SK-N-SH (cell line): ENCODE results near the gene SHANK1. TPM values are rescaled to one million over a fixed set of nuclear protein-coding genes. Genes with fewer than 3 reads are reported as not detected.

ENCODE experiments used
- CTCF ChIA-PET: fragments of 300-600, 350-600 bp; formaldehyde crosslinking; extraction: SDS; loops from one replicate; lab custom pipeline; 2021; lab: Yijun Ruan, JAX
- POLR2A ChIA-PET: fragments of 350-600 bp; sonication (Branson Sonifier 250); formaldehyde crosslinking; extraction: SDS; loops from one replicate; lab custom pipeline; 2020; ENCODE audit warnings: antibody characterized with exemption, inconsistent platforms; lab: Yijun Ruan, JAX
- DNase-seq: peaks from one replicate; pipeline ENCODE4 v3.0.0; 2012
- H2AFZ ChIP-seq: fragments of 200-600 bp; sonication (generic); 2 replicates; pipeline ENCODE4 v1.8.1; 2016; ENCODE audit warnings: antibody characterized with exemption, mild to moderate bottlenecking, low read depth
- H3F3A ChIP-seq: fragments of 200-600 bp; sonication (generic); replicated peaks from 2 replicates; pipeline ENCODE3; 2016; ENCODE audit warnings: antibody characterized with exemption, mild to moderate bottlenecking; ENCODE audit not compliant: insufficient read depth
- H3K27ac ChIP-seq, 2 experiments: fragments of 200-500 bp in 1 of 2; fragments of 200-600 bp in 1 of 2; sonication (Bioruptor generic) in 1 of 2; sonication (generic), shearing (Covaris generic) in 1 of 2; 2 replicates each; pipeline versions ENCODE4 v1.5.1 to v1.6.1; 2014 to 2016; ENCODE audit warnings: low read depth in 2 of 2, inconsistent platforms in 1 of 2, low read length in 1 of 2, mild to moderate bottlenecking in 1 of 2, mixed read lengths in 1 of 2
- H3K27me3 ChIP-seq: fragments of 200-600 bp; sonication (generic), shearing (Covaris generic); 2 replicates; pipeline ENCODE4 v1.6.1; 2016; ENCODE audit warnings: mixed run types; ENCODE audit not compliant: insufficient read depth
- H3K36me3 ChIP-seq, 2 experiments: fragments of 200-500 bp in 1 of 2; fragments of 200-600 bp in 1 of 2; sonication (Bioruptor generic) in 1 of 2; sonication (generic) in 1 of 2; replicated peaks in 1 of 2; 2 replicates each; pipeline versions ENCODE3 to v1.5.1; 2014 to 2016; ENCODE audit warnings: low read length in 1 of 2, mild to moderate bottlenecking in 1 of 2; ENCODE audit not compliant: insufficient read depth in 2 of 2, control insufficient read depth in 1 of 2
- H3K4me1 ChIP-seq, 2 experiments: fragments of 200-500 bp in 1 of 2; fragments of 200-600 bp in 1 of 2; sonication (Bioruptor generic) in 1 of 2; sonication (generic), shearing (Covaris generic) in 1 of 2; 2 replicates each; pipeline versions ENCODE4 v1.5.1 to v1.6.1; 2014 to 2016; ENCODE audit warnings: low read depth in 1 of 2, low read length in 1 of 2, mixed run types in 1 of 2; ENCODE audit not compliant: insufficient read depth in 2 of 2, control insufficient read depth in 1 of 2
- H3K4me2 ChIP-seq: fragments of 200-600 bp; sonication (generic), shearing (Covaris generic); 2 replicates; pipeline ENCODE4 v1.6.1; 2017; ENCODE audit warnings: mixed run types
- H3K4me3 ChIP-seq, 2 experiments: fragments of 200-500 bp in 1 of 2; fragments of 200-600 bp in 1 of 2; sonication (Bioruptor generic) in 1 of 2; sonication (generic), shearing (Covaris generic) in 1 of 2; 2 replicates each; pipeline versions ENCODE4 v1.5.1 to v1.8.1; 2014 to 2016; ENCODE audit warnings: low read depth in 2 of 2, inconsistent platforms in 1 of 2, low read length in 1 of 2, mild to moderate bottlenecking in 1 of 2, mixed read lengths in 1 of 2, moderate library complexity in 1 of 2
- H3K79me2 ChIP-seq: fragments of 200-600 bp; sonication (generic); 2 replicates; pipeline ENCODE4 v1.8.1; 2017; ENCODE audit warnings: mild to moderate bottlenecking; ENCODE audit not compliant: insufficient read depth
- H3K9ac ChIP-seq: fragments of 200-600 bp; sonication (generic); 2 replicates; pipeline ENCODE4 v1.6.1; 2017; ENCODE audit warnings: mixed run types
- H3K9me2 ChIP-seq: fragments of 200-600 bp; sonication (generic); 2 replicates; pipeline ENCODE4 v1.6.1; 2017; ENCODE audit warnings: mixed run types
- H3K9me3 ChIP-seq: fragments of 200-600 bp; sonication (generic); 2 replicates; pipeline ENCODE4 v1.6.1; 2017; ENCODE audit warnings: mixed run types, mild to moderate bottlenecking, moderate library complexity
- H4K20me1 ChIP-seq: fragments of 200-600 bp; sonication (generic); 2 replicates; pipeline ENCODE4 v1.6.1; 2017; ENCODE audit warnings: mild to moderate bottlenecking, mixed run types; ENCODE audit not compliant: insufficient read depth
- CHD2 ChIP-seq: fragments of 150-350 bp; IDR thresholded peaks from 2 replicates; pipeline ENCODE4 v1.6.1; 2018; ENCODE audit warnings: low read length; ENCODE audit not compliant: partially characterized antibody
- CTCF ChIP-seq: fragments of 200-600 bp; sonication (generic); IDR thresholded peaks from 2 replicates; pipeline ENCODE4 v1.6.1; 2017; ENCODE audit warnings: antibody characterized with exemption, mild to moderate bottlenecking, moderate library complexity
- EZH2phosphoT487 ChIP-seq: fragments of 200-600 bp; sonication (generic); IDR thresholded peaks from 2 replicates; pipeline ENCODE4 v1.6.1; 2017; ENCODE audit warnings: low read depth, mixed run types, mild to moderate bottlenecking, antibody characterized with exemption, moderate library complexity, borderline replicate concordance
- IRF3 ChIP-seq: fragments of 150-350 bp; IDR thresholded peaks from 2 replicates; pipeline ENCODE4 v1.6.1; 2016; ENCODE audit warnings: mild to moderate bottlenecking, low read depth, low read length
- JUND ChIP-seq: IDR thresholded peaks from 2 replicates; pipeline ENCODE4 v1.4.0; 2012
- NFIC ChIP-seq: IDR thresholded peaks from 2 replicates; pipeline ENCODE4 v1.4.0; 2012; ENCODE audit warnings: borderline replicate concordance
- POLR2AphosphoS5 ChIP-seq: IDR thresholded peaks from 2 replicates; pipeline ENCODE4 v1.6.1; 2012; ENCODE audit warnings: low read depth, low read length
- SMC3 ChIP-seq: IDR thresholded peaks from 2 replicates; pipeline ENCODE4 v1.6.1; 2012; ENCODE audit warnings: low read depth, low read length, improper control_type of control experiment
- TCF12 ChIP-seq: IDR thresholded peaks from 2 replicates; pipeline ENCODE4 v1.4.0; 2012
- TEAD4 ChIP-seq: IDR thresholded peaks from 2 replicates; pipeline ENCODE4 v1.4.0; 2012; ENCODE audit warnings: mild to moderate bottlenecking, borderline replicate concordance; ENCODE audit not compliant: insufficient read depth
- WGBS: methylation state at CpG from one replicate; pipeline ENCODE4 v1.1.6; 2017; ENCODE audit warnings: low lambda C conversion rate; 5-methylcytosine and 5-hydroxymethylcytosine counted together
- polyA plus RNA-seq, 3 experiments: library from polyadenylated mRNA; depleted of rRNA; stranded (reverse); fragments of >200 nt; gene quantifications; 2 replicates each; pipeline ENCODE4 v1.2.3, GENCODE V29; 2012

SHANK1 gene
- polyA plus RNA-seq, 1 of the 3 experiments (the other 2 are of a cell fraction), result 0.28 TPM

- POLR2A ChIA-PET, result no interaction called here
- Histone ChIP-seq H3F3A (no peaks in the 10 kb centered on the region), H3K9ac (no peak overlapping the region), H3K4me2 (no peak overlapping the region), H4K20me1 (no peaks in the 10 kb centered on the region), H3K4me3 (no peak overlapping the region), H3K79me2 (no peaks in the 10 kb centered on the region), H3K27me3 (no peaks in the 10 kb centered on the region), H3K36me3 (no peaks in the 10 kb centered on the region), H3K9me2 (no peaks in the 10 kb centered on the region), H2AFZ (no peak overlapping the region), H3K9me3 (no peaks in the 10 kb centered on the region), H3K27ac (no peak overlapping the region), H3K4me1 (no peaks in the 10 kb centered on the region)
- no peak for TF ChIP-seq NFIC
- DNase-seq, result no peak
- WGBS, result 58% methylated on average over 12 of the region's 12 CpGs
- CTCF ChIA-PET, result no interaction called here
Measured at GRCh38 chr19:50708179-50708879, 11.3 kb downstream of the SHANK1 start.

- Histone ChIP-seq H3K4me2 (no peak overlapping the region), H3K79me2 (no peaks in the 10 kb centered on the region), H3K4me1 (no peaks in the 10 kb centered on the region), H3K4me3 (no peak overlapping the region), H3K27ac (no peak overlapping the region), H2AFZ (no peak overlapping the region), H4K20me1 (no peaks in the 10 kb centered on the region), H3K27me3 (no peaks in the 10 kb centered on the region), H3K9ac (no peak overlapping the region), H3K9me2 (no peaks in the 10 kb centered on the region), H3K36me3 (no peaks in the 10 kb centered on the region), H3K9me3 (no peaks in the 10 kb centered on the region), H3F3A (no peaks in the 10 kb centered on the region)
- ChIA-PET POLR2A (no interaction called here), CTCF (interaction anchor here (0.9 to 3.7 kb wide), 4 partner anchors 11 to 168 kb away, joined by 3 to 40 read pairs (median 4); partner anchors contain the start of gene CLEC11A)
- no peak for DNase-seq
- 51% methylated on average over 5 of the region's 5 CpGs for WGBS
- TF ChIP-seq CHD2 (no peak), TEAD4 (no peak), JUND (no peak), CTCF (no peak), TCF12 (no peak), SMC3 (no peak), IRF3 (no peak), EZH2phosphoT487 (no peak), POLR2AphosphoS5 (no peak)
Measured at GRCh38 chr19:50706387-50706786, 13.2 kb downstream of the SHANK1 start.
